T-helper 2 cell treated with Interferon-gamma antibody and Interleukin-4, amounts not matched to agents 100 ng/mL and 5 ng/mL, for 36 hours (primary cell): ENCODE data around the gene CLSTN2. TPM values are rescaled to one million over a fixed set of nuclear protein-coding genes. Genes with fewer than 3 reads are reported as not detected.

Experiments
- intact Hi-C: fragments of 100-400 bp; cut with micrococcal nuclease; formaldehyde crosslinking; loops from one replicate; pipeline ENCODE4 v1.15.1; 2023
- total RNA-seq: library from RNA; stranded (reverse); gene quantifications from 2 replicates; pipeline ENCODE4 v1.2.3, GENCODE V29; 2022

Gene CLSTN2
- total RNA-seq, result not detected in 2 replicates

GRCh38 chr3:139935016-139935865, at the start of gene CLSTN2:
Gene CLSTN2 (plus strand): TSS chr3:139935185.
- intact Hi-C loops, result loop anchor here (5.0 kb wide), 1 partner anchor 927 kb away; no protein-coding TSS in a partner anchor

DNA sequence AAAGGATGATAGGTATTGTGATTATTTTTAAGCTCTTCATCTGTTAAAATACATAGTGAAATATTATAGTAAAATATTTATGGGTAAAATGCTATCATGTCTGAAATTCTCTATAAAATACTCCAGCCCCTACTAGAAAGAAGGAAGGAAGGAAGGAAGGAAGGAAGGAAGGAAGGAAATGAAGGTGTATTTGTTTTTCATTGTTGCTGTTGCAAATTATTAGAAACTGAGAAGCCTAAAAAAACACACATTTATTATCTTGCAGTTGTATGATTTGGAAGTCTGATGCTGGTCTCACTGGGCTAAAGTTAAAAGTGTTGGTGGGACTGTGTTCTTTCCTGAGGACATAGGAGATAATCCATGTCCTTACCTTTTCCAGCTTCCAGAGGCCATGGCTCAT, 47.6 kb upstream of the CLSTN2 start:
- intact Hi-C loops, result no loop called here

GRCh38 chr3:139888561-139889140, 46.3 kb upstream of the CLSTN2 start:
- intact Hi-C loops, result no loop called here

DNA sequence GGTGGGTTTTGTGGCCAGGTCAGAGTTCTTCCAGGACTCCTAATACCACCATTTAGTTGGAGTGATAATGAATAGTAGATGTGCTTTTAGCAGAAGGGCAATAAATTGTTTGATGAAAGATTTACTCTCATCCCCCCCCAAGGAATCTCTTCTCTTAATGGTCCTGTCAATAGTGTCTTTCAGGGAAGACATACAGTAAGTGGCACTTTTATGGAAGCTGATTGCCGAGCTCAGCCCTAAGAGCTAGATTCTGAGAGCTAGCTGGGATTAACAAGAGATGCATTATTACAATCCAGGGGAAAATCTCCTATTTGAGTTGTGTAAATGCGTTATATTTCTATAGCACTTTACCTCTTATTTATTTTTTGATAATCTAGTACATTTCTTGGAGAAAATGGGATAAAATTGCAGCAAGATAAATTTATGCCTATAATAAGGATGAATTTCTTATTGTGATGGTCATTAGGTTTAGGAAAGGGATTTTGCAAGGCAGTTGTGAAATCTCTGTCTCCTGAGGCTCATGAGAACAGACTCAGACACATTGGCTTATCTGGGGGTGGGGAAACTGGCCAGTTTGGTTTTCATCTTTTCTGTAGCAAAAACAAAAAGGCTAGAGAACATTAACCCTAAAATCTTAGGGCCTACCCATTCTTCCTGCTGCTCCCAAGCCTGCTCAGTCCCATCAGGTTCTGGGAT, 41.6 kb upstream of the CLSTN2 start:
- intact Hi-C loops, result no loop called here

- intact Hi-C loops, result no loop called here
These were observed 40.9 kb upstream of the CLSTN2 start for GRCh38 chr3:139893963-139894642.

DNA sequence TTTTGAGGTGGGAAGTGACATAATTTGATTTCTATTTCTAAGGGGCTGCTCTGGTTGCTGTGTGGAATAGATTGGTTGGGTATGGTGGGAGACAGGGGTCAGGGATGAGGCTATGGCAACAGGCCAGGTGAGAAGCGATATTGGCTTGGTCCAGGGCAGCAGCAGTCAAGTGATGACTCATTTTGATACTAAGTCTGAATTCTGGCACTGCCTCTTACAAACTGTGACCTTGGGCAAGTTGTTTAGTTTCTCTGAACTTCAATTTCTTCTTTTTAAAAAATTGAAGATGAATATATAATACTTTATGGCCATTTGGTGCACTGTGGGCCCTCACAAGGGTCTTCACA, 40.4 kb upstream of the CLSTN2 start:
- intact Hi-C loops, result no loop called here

GRCh38 chr3:139897759-139898158, 37.2 kb upstream of the CLSTN2 start:
- intact Hi-C loops, result no loop called here

GRCh38 chr3:139906418-139906817, 28.6 kb upstream of the CLSTN2 start:
- intact Hi-C loops, result no loop called here

DNA sequence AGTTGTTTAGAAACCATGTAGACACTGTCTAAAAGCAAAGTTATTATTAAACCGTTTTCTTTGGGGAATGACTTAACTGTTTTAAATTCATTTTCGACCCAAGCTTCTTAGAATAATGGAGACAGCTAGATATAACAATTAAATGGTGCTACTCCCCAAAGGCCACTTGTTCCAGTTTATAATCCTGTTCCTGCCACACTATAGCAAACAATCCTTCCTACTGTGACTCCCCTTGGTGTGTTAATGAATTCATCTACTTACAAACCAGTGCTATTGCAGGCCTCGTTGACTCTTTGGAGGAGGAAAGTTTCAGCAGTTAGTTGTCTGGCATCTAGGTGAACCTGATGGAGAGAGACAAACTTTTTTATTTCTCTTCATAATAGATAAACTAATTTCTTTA, 25.2 kb upstream of the CLSTN2 start:
- intact Hi-C loops, result no loop called here

DNA sequence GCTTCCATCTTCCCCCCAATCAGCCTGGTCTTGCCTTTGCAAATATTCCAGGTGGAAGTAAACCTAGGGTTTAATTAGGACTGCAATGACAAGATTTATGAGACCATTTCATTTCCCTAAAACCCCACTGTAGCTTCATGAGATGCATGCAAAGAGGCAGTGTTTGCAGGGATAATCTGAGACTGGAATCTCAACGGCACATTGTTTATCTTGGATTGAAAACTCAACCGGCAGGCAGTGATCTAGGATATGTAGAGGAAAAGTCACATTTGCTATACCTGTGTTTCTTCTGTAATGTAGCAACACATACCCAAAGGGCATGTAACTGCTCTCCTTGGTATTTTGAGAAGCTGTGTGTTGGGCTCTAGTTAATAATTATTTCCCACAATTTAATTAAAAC, 18.7 kb upstream of the CLSTN2 start:
- intact Hi-C loops, result no loop called here

DNA sequence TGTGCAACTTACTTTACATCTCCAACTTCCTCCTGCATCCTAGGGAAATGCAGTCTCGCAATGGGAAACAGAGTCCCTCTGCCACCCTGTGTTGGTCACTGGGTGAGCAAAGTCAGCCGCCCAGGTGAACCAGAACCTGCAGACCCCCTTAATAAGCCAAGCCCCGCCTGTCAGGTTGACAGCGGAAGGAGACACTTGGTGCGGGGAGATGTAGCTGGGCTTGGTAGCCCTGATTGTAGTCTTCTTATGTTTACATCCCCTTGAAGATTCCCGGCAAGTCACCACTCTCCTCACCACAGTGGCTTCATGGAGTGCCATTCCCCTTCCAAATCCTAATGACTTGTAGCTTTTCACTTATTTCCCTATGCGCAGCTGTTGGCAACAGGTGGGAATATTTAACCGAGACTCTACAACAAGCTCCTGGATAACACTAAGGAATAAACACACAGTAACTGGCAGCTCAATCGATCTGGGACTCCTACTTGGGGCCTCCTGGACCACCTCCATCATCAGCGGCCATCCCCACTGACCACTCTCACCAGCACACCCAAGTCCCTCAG, 17.7 kb upstream of the CLSTN2 start:
- intact Hi-C loops, result no loop called here

GRCh38 chr3:139928708-139929505, 6.1 kb upstream of the CLSTN2 start:
- intact Hi-C loops, result no loop called here

GRCh38 chr3:139930211-139930610, 4.8 kb upstream of the CLSTN2 start:
- intact Hi-C loops, result no loop called here

DNA sequence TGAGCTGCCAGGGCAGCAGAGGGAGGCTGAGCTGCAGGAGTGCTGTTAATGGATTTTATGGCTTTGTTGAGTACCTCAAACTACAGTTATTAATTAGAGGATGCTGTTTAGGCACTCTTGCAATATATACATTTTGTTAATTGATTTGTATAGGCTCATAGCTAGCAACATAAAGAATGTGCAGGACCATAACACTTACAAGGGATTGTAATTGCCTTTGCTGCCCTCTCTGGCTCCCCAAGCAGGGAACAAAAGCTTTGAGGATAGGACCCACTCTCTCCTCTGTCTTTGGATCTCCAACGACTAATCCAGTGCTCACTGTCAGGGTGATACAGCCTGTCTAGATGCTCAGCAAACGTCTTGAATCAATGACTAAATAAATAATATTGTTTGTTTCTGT, 1.2 kb upstream of the CLSTN2 start:
- intact Hi-C loops, result no loop called here

DNA sequence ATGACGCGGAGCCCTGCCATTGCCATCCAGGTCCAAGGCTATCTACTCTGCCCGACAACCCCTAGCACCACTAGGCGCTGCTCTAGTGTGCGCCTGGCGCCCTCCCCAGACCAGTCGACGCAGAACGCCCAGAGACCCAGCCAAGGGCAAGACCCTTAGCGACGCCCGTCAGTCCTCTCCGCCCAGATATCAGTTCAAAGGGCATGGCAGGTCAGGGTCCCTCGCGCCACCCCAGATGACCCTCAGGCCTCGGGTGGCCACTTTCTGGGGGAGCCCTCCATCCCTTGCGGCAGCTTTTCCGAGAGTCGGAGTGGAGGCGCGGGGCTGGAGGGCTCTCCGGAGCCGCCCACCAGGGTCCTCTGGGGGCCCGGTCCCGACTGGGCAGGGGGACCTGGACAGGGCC, 371 bp upstream of the CLSTN2 start:
- intact Hi-C loops, result loop anchor here (5.0 kb wide), 1 partner anchor 928 kb away; no protein-coding TSS in a partner anchor

- intact Hi-C loops, result loop anchor here (5.0 kb wide), 1 partner anchor 926 kb away; no protein-coding TSS in a partner anchor
These were observed 1.2 kb downstream of the CLSTN2 start for GRCh38 chr3:139935866-139936817.

DNA sequence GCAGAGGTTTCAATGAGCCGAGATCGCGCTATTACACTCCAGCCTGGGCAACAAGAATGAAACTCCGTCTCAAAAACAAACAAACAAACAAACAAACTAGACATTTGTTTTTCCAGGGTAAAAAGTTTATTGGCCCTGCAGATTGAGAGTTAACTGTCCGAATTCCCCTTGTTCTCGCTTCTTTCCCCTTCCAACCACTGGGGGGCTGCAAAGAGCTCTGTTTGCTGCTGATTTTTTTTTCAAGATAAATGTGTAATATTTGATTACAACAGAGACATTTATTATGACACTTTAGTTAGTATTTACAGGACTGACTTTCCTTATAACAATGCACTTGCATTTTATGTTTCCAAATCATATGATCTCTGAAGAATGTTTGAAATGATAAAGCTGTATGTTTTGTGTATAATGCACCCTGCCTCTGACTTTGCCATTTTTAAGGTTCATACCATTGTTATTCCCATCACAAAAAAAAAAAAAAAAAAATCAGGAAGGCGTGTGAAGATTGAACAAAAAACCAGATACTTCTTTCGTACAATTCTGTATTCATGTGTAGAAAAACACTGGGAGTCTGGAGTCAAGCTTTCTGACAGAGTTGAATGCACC, 2.8 kb downstream of the CLSTN2 start:
- intact Hi-C loops, result loop anchor here (5.0 kb wide), 1 partner anchor 925 kb away; no protein-coding TSS in a partner anchor

DNA sequence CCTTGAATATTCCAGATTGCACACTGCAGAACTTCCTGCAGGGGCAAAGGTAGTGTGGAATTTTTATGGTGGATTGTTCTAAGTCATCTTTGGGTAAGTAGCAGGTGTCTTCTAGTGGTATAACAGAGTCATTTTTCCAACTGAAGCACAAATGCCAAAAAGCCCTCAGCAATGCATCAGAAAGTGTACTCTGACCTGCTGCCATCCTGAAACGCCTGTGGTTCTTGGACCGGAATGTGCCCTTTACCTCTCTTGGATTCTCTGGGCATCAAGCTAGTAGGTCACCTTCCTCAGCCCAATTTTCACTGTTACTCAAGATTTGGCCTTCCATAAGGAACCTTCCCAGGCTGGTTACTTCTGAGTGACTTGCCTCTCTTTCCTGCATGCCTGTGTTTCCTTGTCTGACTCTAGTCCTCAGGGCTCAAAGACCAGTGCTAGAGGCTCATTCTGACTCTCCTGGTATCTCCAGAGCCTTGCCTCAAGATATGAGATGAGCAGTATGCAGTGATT, 4.8 kb downstream of the CLSTN2 start:
- intact Hi-C loops, result loop anchor here (5.0 kb wide), 1 partner anchor 923 kb away; no protein-coding TSS in a partner anchor

- intact Hi-C loops, result no loop called here
These were observed 5.6 kb downstream of the CLSTN2 start for GRCh38 chr3:139940622-139941021.
